SK-N-SH (cell line): ENCODE data around the gene SMYD1. TPM values are rescaled to one million over a fixed set of nuclear protein-coding genes. Genes with fewer than 3 reads are reported as not detected.

Experiments
- CTCF ChIA-PET: fragments of 300-600, 350-600 bp; formaldehyde crosslinking; extraction: SDS; loops from one replicate; lab custom pipeline; 2021; lab: Yijun Ruan, JAX
- POLR2A ChIA-PET: fragments of 350-600 bp; sonication (Branson Sonifier 250); formaldehyde crosslinking; extraction: SDS; loops from one replicate; lab custom pipeline; 2020; ENCODE audit warnings: antibody characterized with exemption, inconsistent platforms; lab: Yijun Ruan, JAX
- DNase-seq: peaks from one replicate; pipeline ENCODE4 v3.0.0; 2012
- H2AFZ ChIP-seq: fragments of 200-600 bp; sonication (generic); 2 replicates; pipeline ENCODE4 v1.8.1; 2016; ENCODE audit warnings: antibody characterized with exemption, mild to moderate bottlenecking, low read depth
- H3F3A ChIP-seq: fragments of 200-600 bp; sonication (generic); replicated peaks from 2 replicates; pipeline ENCODE3; 2016; ENCODE audit warnings: antibody characterized with exemption, mild to moderate bottlenecking; ENCODE audit not compliant: insufficient read depth
- H3K27ac ChIP-seq, 2 experiments: fragments of 200-500 bp in 1 of 2; fragments of 200-600 bp in 1 of 2; sonication (Bioruptor generic) in 1 of 2; sonication (generic), shearing (Covaris generic) in 1 of 2; 2 replicates each; pipeline versions ENCODE4 v1.5.1 to v1.6.1; 2014 to 2016; ENCODE audit warnings: low read depth in 2 of 2, inconsistent platforms in 1 of 2, low read length in 1 of 2, mild to moderate bottlenecking in 1 of 2, mixed read lengths in 1 of 2
- H3K27me3 ChIP-seq: fragments of 200-600 bp; sonication (generic), shearing (Covaris generic); 2 replicates; pipeline ENCODE4 v1.6.1; 2016; ENCODE audit warnings: mixed run types; ENCODE audit not compliant: insufficient read depth
- H3K36me3 ChIP-seq, 2 experiments: fragments of 200-500 bp in 1 of 2; fragments of 200-600 bp in 1 of 2; sonication (Bioruptor generic) in 1 of 2; sonication (generic) in 1 of 2; replicated peaks in 1 of 2; 2 replicates each; pipeline versions ENCODE3 to v1.5.1; 2014 to 2016; ENCODE audit warnings: low read length in 1 of 2, mild to moderate bottlenecking in 1 of 2; ENCODE audit not compliant: insufficient read depth in 2 of 2, control insufficient read depth in 1 of 2
- H3K4me1 ChIP-seq, 2 experiments: fragments of 200-500 bp in 1 of 2; fragments of 200-600 bp in 1 of 2; sonication (Bioruptor generic) in 1 of 2; sonication (generic), shearing (Covaris generic) in 1 of 2; 2 replicates each; pipeline versions ENCODE4 v1.5.1 to v1.6.1; 2014 to 2016; ENCODE audit warnings: low read depth in 1 of 2, low read length in 1 of 2, mixed run types in 1 of 2; ENCODE audit not compliant: insufficient read depth in 2 of 2, control insufficient read depth in 1 of 2
- H3K4me2 ChIP-seq: fragments of 200-600 bp; sonication (generic), shearing (Covaris generic); 2 replicates; pipeline ENCODE4 v1.6.1; 2017; ENCODE audit warnings: mixed run types
- H3K4me3 ChIP-seq, 2 experiments: fragments of 200-500 bp in 1 of 2; fragments of 200-600 bp in 1 of 2; sonication (Bioruptor generic) in 1 of 2; sonication (generic), shearing (Covaris generic) in 1 of 2; 2 replicates each; pipeline versions ENCODE4 v1.5.1 to v1.8.1; 2014 to 2016; ENCODE audit warnings: low read depth in 2 of 2, inconsistent platforms in 1 of 2, low read length in 1 of 2, mild to moderate bottlenecking in 1 of 2, mixed read lengths in 1 of 2, moderate library complexity in 1 of 2
- H3K79me2 ChIP-seq: fragments of 200-600 bp; sonication (generic); 2 replicates; pipeline ENCODE4 v1.8.1; 2017; ENCODE audit warnings: mild to moderate bottlenecking; ENCODE audit not compliant: insufficient read depth
- H3K9ac ChIP-seq: fragments of 200-600 bp; sonication (generic); 2 replicates; pipeline ENCODE4 v1.6.1; 2017; ENCODE audit warnings: mixed run types
- H3K9me2 ChIP-seq: fragments of 200-600 bp; sonication (generic); 2 replicates; pipeline ENCODE4 v1.6.1; 2017; ENCODE audit warnings: mixed run types
- H3K9me3 ChIP-seq: fragments of 200-600 bp; sonication (generic); 2 replicates; pipeline ENCODE4 v1.6.1; 2017; ENCODE audit warnings: mixed run types, mild to moderate bottlenecking, moderate library complexity
- H4K20me1 ChIP-seq: fragments of 200-600 bp; sonication (generic); 2 replicates; pipeline ENCODE4 v1.6.1; 2017; ENCODE audit warnings: mild to moderate bottlenecking, mixed run types; ENCODE audit not compliant: insufficient read depth
- CHD2 ChIP-seq: fragments of 150-350 bp; IDR thresholded peaks from 2 replicates; pipeline ENCODE4 v1.6.1; 2018; ENCODE audit warnings: low read length; ENCODE audit not compliant: partially characterized antibody
- CTCF ChIP-seq: fragments of 200-600 bp; sonication (generic); IDR thresholded peaks from 2 replicates; pipeline ENCODE4 v1.6.1; 2017; ENCODE audit warnings: antibody characterized with exemption, mild to moderate bottlenecking, moderate library complexity
- ELF1 ChIP-seq: IDR thresholded peaks from 2 replicates; pipeline ENCODE4 v1.4.0; 2012
- EP300 ChIP-seq, 2 experiments: IDR thresholded peaks; 2 replicates each; pipeline versions ENCODE4 v1.4.0 to v1.6.1; 2012; ENCODE audit warnings: borderline replicate concordance in 1 of 2, low read depth in 1 of 2, low read length in 1 of 2
- FOSL2 ChIP-seq: IDR thresholded peaks from 2 replicates; pipeline ENCODE4 v1.4.0; 2012; ENCODE audit warnings: low read depth, mild to moderate bottlenecking, moderate library complexity, borderline replicate concordance
- FOXM1 ChIP-seq: IDR thresholded peaks from 2 replicates; pipeline ENCODE4 v1.4.0; 2012; ENCODE audit warnings: low read depth, mild to moderate bottlenecking
- GABPA ChIP-seq: IDR thresholded peaks from 2 replicates; pipeline ENCODE4 v1.4.0; 2012; ENCODE audit warnings: low read depth, mild to moderate bottlenecking
- GATA2 ChIP-seq: sonication (generic); formaldehyde crosslinking; IDR thresholded peaks from 2 replicates; pipeline ENCODE4 v1.5.0; 2020; ENCODE audit warnings: mild to moderate bottlenecking, missing genetic modification reagents
- JUND ChIP-seq: IDR thresholded peaks from 2 replicates; pipeline ENCODE4 v1.4.0; 2012
- MXI1 ChIP-seq: IDR thresholded peaks from 2 replicates; pipeline ENCODE4 v1.6.1; 2012; ENCODE audit warnings: mild to moderate bottlenecking, low read depth, low read length, improper control_type of control experiment
- NFIC ChIP-seq: IDR thresholded peaks from 2 replicates; pipeline ENCODE4 v1.4.0; 2012; ENCODE audit warnings: borderline replicate concordance
- POLR2AphosphoS5 ChIP-seq: IDR thresholded peaks from 2 replicates; pipeline ENCODE4 v1.6.1; 2012; ENCODE audit warnings: low read depth, low read length
- RCOR1 ChIP-seq: fragments of 150-350 bp; IDR thresholded peaks from 2 replicates; pipeline ENCODE4 v1.6.1; 2017; ENCODE audit warnings: antibody characterized with exemption, low read length
- REST ChIP-seq: IDR thresholded peaks from 2 replicates; pipeline ENCODE4 v1.6.1; 2012; ENCODE audit warnings: mild to moderate bottlenecking, low read depth, low read length, moderate library complexity
- RFX5 ChIP-seq: IDR thresholded peaks from 2 replicates; pipeline ENCODE4 v1.6.1; 2012; ENCODE audit warnings: mild to moderate bottlenecking, improper control_type of control experiment, low read length
- RXRA ChIP-seq: IDR thresholded peaks from 2 replicates; pipeline ENCODE4 v1.4.0; 2012; ENCODE audit warnings: low read depth, mild to moderate bottlenecking, borderline replicate concordance
- SMC3 ChIP-seq: IDR thresholded peaks from 2 replicates; pipeline ENCODE4 v1.6.1; 2012; ENCODE audit warnings: low read depth, low read length, improper control_type of control experiment
- TAF1 ChIP-seq: IDR thresholded peaks from 2 replicates; pipeline ENCODE4 v1.6.1; 2012; ENCODE audit warnings: low read depth, mild to moderate bottlenecking, low read length, moderate library complexity, borderline replicate concordance
- USF1 ChIP-seq: IDR thresholded peaks from 2 replicates; pipeline ENCODE4 v1.4.0; 2012; ENCODE audit warnings: low read depth, borderline replicate concordance
- YY1 ChIP-seq: IDR thresholded peaks from 2 replicates; pipeline ENCODE4 v1.4.0; 2012; ENCODE audit warnings: low read depth, mild to moderate bottlenecking
- WGBS: methylation state at CpG from one replicate; pipeline ENCODE4 v1.1.6; 2017; ENCODE audit warnings: low lambda C conversion rate; 5-methylcytosine and 5-hydroxymethylcytosine counted together
- polyA plus RNA-seq, 3 experiments: library from polyadenylated mRNA; depleted of rRNA; stranded (reverse); fragments of >200 nt; gene quantifications; 2 replicates each; pipeline ENCODE4 v1.2.3, GENCODE V29; 2012

The SMYD1 gene
- polyA plus RNA-seq, 1 of the 3 experiments (the other 2 are of a cell fraction) = not detected

- ChIA-PET CTCF (interaction anchor here (0.9 to 1.6 kb wide), 3 partner anchors 16 to 30 kb away, joined by 3 to 10 read pairs (median 3); no protein-coding TSS in a partner anchor), POLR2A (no interaction called here)
- Histone ChIP-seq H3F3A (no peaks in the 10 kb centered on the region), H3K9me3 (no peaks in the 10 kb centered on the region), H3K4me2 (no peak overlapping the region), H3K36me3 (no peaks in the 10 kb centered on the region), H3K27me3 (no peaks in the 10 kb centered on the region), H2AFZ (no peak overlapping the region), H4K20me1 (no peaks in the 10 kb centered on the region), H3K79me2 (no peaks in the 10 kb centered on the region), H3K27ac (no peak overlapping the region), H3K4me1 (no peaks in the 10 kb centered on the region; a peak in 1 of 4 replicates), H3K9me2 (no peaks in the 10 kb centered on the region), H3K4me3 (no peak overlapping the region), H3K9ac (no peak overlapping the region)
- no peak for TF ChIP-seq TAF1
- no peak for TF ChIP-seq JUND
- TF ChIP-seq RXRA = no peak
- no peak for TF ChIP-seq USF1
- TF ChIP-seq FOXM1 = no peak
- TF ChIP-seq FOSL2 = no peak
- TF ChIP-seq REST = no peak
- no peak for TF ChIP-seq NFIC
- TF ChIP-seq GABPA = no peak
- no peak for TF ChIP-seq RFX5
- no peak for TF ChIP-seq ELF1
- no peak for TF ChIP-seq GATA2
- no peak for TF ChIP-seq RCOR1
- TF ChIP-seq POLR2AphosphoS5 = no peak
- TF ChIP-seq CHD2 = no peak
- no peak for TF ChIP-seq MXI1
- TF ChIP-seq SMC3 = no peak
- TF ChIP-seq EP300 (IDR thresholded peaks at IDR 0.05; ENCODE audit: borderline replicate concordance in 1 of 2, low read depth in 1 of 2, low read length in 1 of 2) = no peak
- no peak for TF ChIP-seq YY1
- TF ChIP-seq CTCF = no peak
- 71% methylated on average over 8 of the region's 8 CpGs for WGBS
- no peak for DNase-seq
Observed at GRCh38 chr2:88090446-88091283, 23.0 kb downstream of the SMYD1 start.
